Uterus (tissue), 2 donors: ENCODE measurements around the gene LRRC3C.

Experiments used
- CTCF ChIP-seq, 4 experiments: fragments of 200-600 bp in 2 of 4; fragments of 450-650 bp in 2 of 4; sonication (generic) in 2 of 4; IDR thresholded peaks; one replicate each; pipeline ENCODE4 v1.5.1; 2016 to 2019; ENCODE audit warnings: antibody characterized with exemption in 4 of 4, mild to moderate bottlenecking in 2 of 4, moderate library complexity in 1 of 4
- POLR2A ChIP-seq, 2 donors: fragments of 450-650 bp; IDR thresholded peaks; one replicate each; pipeline ENCODE4 v1.6.1; 2016; ENCODE audit warnings: antibody characterized with exemption in 2 of 2, mild to moderate bottlenecking in 1 of 2, moderate library complexity in 1 of 2

DNA sequence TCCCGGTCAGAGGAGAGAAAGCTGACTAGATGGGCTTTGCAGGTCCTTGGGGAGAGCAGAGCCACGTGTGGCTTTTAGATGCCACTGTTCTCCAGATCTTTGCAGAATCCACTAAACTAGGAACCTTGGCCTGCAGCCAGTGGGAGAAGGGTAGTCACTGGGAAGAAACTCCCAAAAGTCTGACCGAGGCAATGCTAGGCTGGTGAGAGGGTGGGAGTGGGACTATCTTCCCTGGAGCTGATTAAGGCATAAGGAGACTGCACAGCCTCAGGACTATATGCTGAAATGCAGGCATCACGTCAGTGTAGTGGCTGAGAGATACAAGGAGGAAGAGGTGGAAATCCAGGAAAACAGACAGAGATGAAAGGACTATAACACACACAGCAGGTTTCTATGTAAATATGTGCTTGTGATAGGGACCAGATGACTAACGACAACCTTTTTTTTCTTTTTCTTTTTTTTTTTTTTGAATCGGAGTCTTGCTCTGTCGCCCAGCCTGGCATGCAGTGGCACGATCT lies 33.1 kb downstream of the LRRC3C start:
- TF ChIP-seq CTCF (IDR thresholded peaks at IDR 0.05): no peak
- no peak for TF ChIP-seq POLR2A (IDR thresholded peaks at IDR 0.05)
